GM12873 (cell line): ENCODE data around the gene ZNF428.

Experiments
- TF ChIP-seq, protein P1 (sequence below): IDR thresholded peaks from 2 replicates; pipeline ENCODE4 v1.5.1; 2012; ENCODE audit warnings: low read depth, mild to moderate bottlenecking, moderate library complexity, low read length, control low read depth; ENCODE audit not compliant: insufficient read depth; ENCODE audit errors: missing control alignments

Gene ZNF428

DNA sequence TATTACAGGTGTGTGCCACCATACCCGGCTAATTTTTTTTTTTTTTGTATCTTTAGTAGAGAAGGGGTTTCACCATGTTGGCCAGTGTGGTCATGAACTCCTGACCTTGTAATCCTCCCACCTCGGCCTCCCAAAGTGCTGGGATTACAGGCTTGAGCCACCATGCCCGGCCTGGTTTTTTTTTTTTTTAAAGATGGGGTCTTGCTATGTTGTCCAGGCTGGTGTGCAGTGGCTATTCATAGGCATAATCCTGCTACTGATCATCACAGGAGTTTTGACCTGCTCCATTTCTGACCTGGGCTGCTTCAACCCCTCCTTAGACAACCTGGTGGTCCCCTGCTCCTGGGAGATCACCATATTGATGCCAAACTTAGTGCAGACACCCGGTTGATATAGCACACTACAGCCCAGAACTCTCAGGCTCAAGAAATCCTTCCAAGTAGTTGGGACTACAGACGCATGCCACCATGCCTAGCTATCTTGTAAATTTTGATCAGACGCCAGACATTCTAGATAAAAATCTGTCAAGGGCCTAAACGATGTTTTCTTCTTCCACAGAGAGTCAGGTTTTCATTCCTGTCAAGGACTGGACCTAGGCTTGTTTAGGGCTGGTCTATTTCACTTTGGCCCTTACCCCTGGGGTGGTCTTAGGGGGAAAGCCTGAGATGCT, 41.0 kb upstream of the ZNF428 start:
- TF ChIP-seq, protein P1, sequence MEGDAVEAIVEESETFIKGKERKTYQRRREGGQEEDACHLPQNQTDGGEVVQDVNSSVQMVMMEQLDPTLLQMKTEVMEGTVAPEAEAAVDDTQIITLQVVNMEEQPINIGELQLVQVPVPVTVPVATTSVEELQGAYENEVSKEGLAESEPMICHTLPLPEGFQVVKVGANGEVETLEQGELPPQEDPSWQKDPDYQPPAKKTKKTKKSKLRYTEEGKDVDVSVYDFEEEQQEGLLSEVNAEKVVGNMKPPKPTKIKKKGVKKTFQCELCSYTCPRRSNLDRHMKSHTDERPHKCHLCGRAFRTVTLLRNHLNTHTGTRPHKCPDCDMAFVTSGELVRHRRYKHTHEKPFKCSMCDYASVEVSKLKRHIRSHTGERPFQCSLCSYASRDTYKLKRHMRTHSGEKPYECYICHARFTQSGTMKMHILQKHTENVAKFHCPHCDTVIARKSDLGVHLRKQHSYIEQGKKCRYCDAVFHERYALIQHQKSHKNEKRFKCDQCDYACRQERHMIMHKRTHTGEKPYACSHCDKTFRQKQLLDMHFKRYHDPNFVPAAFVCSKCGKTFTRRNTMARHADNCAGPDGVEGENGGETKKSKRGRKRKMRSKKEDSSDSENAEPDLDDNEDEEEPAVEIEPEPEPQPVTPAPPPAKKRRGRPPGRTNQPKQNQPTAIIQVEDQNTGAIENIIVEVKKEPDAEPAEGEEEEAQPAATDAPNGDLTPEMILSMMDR: no peak

DNA sequence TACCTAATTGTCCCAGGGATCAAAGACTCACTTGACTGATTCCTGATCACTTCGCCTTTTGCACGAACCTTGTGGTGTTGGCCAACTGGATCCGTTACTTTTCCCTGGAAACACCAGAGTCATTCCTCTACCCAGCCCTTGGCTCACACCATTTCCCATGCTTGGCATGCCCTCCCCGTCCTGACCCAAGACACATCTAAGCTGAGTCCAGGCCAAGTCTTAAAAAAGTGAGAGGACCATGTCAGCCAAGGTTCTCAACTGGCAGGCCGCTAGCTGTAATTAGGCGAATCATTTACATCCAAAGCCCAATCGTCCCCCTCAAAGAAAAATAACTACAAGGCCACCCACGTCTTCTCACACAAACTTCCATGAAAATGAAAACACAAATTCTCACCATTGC, 39.1 kb upstream of the ZNF428 start:
- TF ChIP-seq, protein P1: no peak

DNA sequence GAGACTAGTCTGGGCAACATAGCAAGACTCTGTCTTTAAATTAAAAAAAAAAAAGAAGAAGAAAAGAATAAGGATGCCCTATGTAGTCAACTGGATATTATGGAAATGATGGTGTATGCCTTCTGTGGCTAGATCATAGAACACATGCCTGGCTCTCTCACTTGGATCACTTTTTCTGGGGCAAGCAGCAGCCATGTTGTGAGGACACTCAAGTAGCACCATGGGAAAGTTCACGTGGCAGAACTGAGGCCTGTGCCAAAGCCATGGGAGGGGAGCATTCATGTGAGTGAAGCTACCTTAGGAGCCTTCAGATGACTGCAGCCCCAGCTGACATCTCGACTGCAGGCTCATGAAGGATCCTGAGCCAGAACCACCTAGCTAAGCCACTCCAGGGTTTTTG, 38.6 kb upstream of the ZNF428 start:
- TF ChIP-seq, protein P1: no peak

DNA sequence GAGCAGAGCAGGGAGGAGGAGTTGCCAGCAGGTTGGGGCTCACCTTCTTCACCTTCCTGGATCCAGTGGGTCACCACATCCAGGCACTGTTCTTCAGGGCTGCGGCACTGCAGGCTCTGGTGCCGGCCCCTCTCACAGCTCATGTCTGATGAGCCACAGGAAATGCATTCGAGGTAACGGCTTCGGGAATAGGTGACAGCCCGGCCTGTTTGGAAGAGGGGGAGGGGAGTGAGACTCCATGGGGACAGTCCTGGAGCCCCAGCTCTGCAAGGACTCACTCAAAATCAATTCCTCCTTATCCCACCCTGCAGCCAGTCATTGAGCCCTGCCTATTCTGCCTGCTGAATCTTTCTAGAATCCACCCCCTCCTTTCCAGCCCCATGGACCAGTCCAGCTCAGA, 37.0 kb upstream of the ZNF428 start:
- TF ChIP-seq, protein P1: no peak

DNA sequence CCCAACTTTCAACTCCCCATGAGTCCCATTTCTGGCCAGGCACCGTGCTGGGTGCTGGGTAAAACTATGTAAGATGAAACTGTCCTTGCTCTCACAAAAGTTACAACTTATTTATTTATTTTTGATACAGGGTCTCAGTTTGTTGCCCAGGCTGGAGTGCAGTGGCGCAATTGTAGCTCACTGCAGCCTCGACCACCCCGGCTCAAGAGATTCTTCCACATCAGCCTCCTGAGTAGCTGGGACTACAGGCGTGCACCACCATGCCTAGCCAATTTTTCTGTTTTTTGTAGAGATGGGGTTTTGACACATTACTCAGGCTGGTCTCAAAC, 33.1 kb upstream of the ZNF428 start:
- TF ChIP-seq, protein P1: no peak

DNA sequence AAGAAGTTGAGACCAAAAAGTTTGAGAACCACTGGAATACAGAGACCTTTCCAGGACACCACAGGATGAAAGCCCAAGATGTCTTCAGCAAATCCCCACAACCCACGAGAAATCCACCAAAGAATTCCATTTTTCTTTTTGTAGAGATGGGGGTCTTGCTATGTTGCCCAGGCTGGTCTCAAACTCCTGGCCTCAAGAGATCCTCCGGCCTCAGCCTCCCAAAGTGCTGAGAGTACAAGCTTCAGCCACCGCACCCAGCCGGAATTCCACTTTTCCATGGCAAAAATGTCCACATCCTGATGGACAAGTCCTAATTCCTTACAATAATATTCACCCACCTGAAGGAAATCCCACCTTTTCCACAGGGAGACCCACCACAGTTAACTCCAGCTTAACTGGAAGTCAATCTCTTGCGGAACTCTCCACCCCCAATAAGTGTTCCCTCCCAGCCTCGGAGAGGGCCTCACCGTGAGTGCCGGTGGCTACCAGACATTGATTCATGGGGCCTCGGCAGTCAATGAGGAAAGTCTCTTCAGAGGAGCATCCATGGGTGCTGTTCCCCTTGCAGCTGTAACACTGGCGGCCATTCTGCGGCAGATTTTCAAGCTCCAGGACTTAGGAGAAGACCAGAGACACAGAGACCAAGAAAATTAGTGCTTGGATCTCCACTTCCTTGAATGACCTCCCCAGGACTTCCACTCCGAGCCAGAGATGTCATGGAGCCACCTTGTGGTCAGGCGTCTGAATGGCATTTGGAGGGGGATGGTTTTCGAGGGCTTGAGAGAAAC, 32.5 kb upstream of the ZNF428 start:
- TF ChIP-seq, protein P1: peak; percentile 83

DNA sequence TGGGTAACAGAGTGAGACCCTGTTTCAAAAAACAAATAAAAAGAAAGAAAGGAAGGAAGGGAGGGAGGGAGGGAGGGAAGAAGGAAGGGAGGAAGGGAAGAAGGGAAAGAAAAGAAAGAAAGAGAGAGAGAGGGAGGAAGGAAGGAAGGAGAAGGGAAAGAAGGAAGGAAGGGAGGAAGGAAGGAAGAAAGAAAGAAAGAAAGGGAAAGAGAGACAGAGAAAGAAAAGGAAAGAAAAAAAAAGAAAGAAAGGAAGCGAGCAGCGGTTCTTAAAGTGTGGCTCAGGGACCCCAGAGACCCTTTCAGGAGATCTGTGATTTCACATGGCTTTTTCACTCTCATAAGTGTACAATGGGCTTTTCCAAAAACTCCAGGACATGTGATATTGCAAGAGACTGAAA, 30.1 kb upstream of the ZNF428 start:
- TF ChIP-seq, protein P1: no peak
